Endothelial cell of umbilical vein (primary cell): ENCODE measurements around the gene COA3. TPM values are rescaled to one million over a fixed set of nuclear protein-coding genes. Genes with fewer than 3 reads are reported as not detected.

Experiments
- BruUV-seq: library from RNA; stranded (reverse); fragments of 400-500 nt; replicated peaks from 2 replicates; lab custom pipeline; 2021; lab: Mats Ljungman, UMichigan
- CTCF ChIA-PET: fragments of 300-600, 350-600 bp; sonication (Branson Sonifier 250); formaldehyde crosslinking; loops from one replicate; lab custom pipeline; 2021; ENCODE audit warnings: antibody characterized with exemption, inconsistent platforms; lab: Charles Lee
- POLR2A ChIA-PET: fragments of 300-600, 350-600 bp; sonication (Branson Sonifier 250); formaldehyde crosslinking; loops from one replicate; lab custom pipeline; 2021; ENCODE audit warnings: antibody characterized with exemption, inconsistent platforms; lab: Charles Lee
- DNase-seq: peaks from one replicate; pipeline ENCODE4 v3.0.0-alpha.2; 2011; ENCODE audit warnings: low read depth, low spot score
- FAIRE-seq: peaks from 2 replicates; lab custom pipeline; 2011; peaks lifted over from hg19 to GRCh38; lab: Jason Lieb, UNC
- H2AFZ ChIP-seq: 2 replicates; pipeline ENCODE4 v1.6.0; 2012; ENCODE audit warnings: low read depth, low read length, control low read depth, inconsistent platforms
- H3K27ac ChIP-seq: 2 replicates; pipeline ENCODE4 v1.5.1; 2011; ENCODE audit warnings: low read depth, mild to moderate bottlenecking, control low read depth, low read length, moderate library complexity; ENCODE audit not compliant: insufficient read depth
- H3K27me3 ChIP-seq, 2 experiments: 2 replicates each; pipeline versions ENCODE4 v1.6.0 to v1.6.1; 2011; ENCODE audit warnings: low read length in 2 of 2, mixed read lengths in 1 of 2; ENCODE audit not compliant: control insufficient read depth in 2 of 2, insufficient read depth in 2 of 2
- H3K36me3 ChIP-seq, 2 experiments: 2 replicates in 1 of 2; 3 replicates in 1 of 2; pipeline ENCODE4 v1.5.1; 2011; ENCODE audit warnings: low read length in 2 of 2, mild to moderate bottlenecking in 1 of 2, moderate library complexity in 1 of 2; ENCODE audit not compliant: control insufficient read depth in 2 of 2, insufficient read depth in 2 of 2; ENCODE audit errors: extremely low read depth in 1 of 2
- H3K4me1 ChIP-seq: 3 replicates; pipeline ENCODE4 v1.5.1; 2011; ENCODE audit warnings: mild to moderate bottlenecking, low read length; ENCODE audit not compliant: control insufficient read depth, insufficient read depth; ENCODE audit errors: extremely low read depth
- H3K4me2 ChIP-seq: 2 replicates; pipeline ENCODE4 v1.6.1; 2011; ENCODE audit warnings: low read length, control low read depth, mixed read lengths; ENCODE audit not compliant: insufficient read depth
- H3K4me3 ChIP-seq, 3 experiments: fragments of 200-600 bp in 1 of 3; sonication (generic), shearing (Covaris generic) in 1 of 3; replicated peaks in 1 of 3; 2 replicates each; pipeline ENCODE4 v1.5.1; 2011 to 2016; ENCODE audit warnings: control low read depth in 3 of 3, low read length in 3 of 3, mild to moderate bottlenecking in 2 of 3, inconsistent platforms in 1 of 3, low read depth in 1 of 3, moderate library complexity in 1 of 3; ENCODE audit not compliant: insufficient read depth in 1 of 3
- H3K79me2 ChIP-seq: 2 replicates; pipeline ENCODE4 v1.6.0; 2012; ENCODE audit warnings: low read length, inconsistent platforms; ENCODE audit not compliant: control insufficient read depth, insufficient read depth
- H3K9ac ChIP-seq: replicated peaks from 2 replicates; pipeline ENCODE3; 2011; ENCODE audit warnings: low read length, control low read depth; ENCODE audit not compliant: insufficient read depth; ENCODE audit errors: extremely low read depth
- H3K9me1 ChIP-seq: replicated peaks from 3 replicates; pipeline ENCODE4 v1.6.0; 2011; ENCODE audit warnings: mild to moderate bottlenecking, low read length; ENCODE audit not compliant: control insufficient read depth, insufficient read depth; ENCODE audit errors: extremely low read depth
- H3K9me3 ChIP-seq: replicated peaks from 2 replicates; pipeline ENCODE4 v1.5.1; 2012; ENCODE audit warnings: low read length, inconsistent platforms; ENCODE audit not compliant: control insufficient read depth, insufficient read depth
- H4K20me1 ChIP-seq: replicated peaks from 2 replicates; pipeline ENCODE3; 2011; ENCODE audit warnings: mild to moderate bottlenecking, low read length; ENCODE audit not compliant: control insufficient read depth, insufficient read depth; ENCODE audit errors: extremely low read depth
- EZH2 ChIP-seq: IDR thresholded peaks from 2 replicates; pipeline ENCODE4 v1.6.1; 2012; ENCODE audit warnings: borderline replicate concordance, low read depth, mild to moderate bottlenecking, moderate library complexity, low read length, inconsistent platforms; ENCODE audit not compliant: severe bottlenecking
- FOS ChIP-seq: IDR thresholded peaks from 2 replicates; pipeline ENCODE4 v1.6.1; 2011; ENCODE audit warnings: mild to moderate bottlenecking, low read length, moderate library complexity, borderline replicate concordance; ENCODE audit not compliant: insufficient read depth
- GATA2 ChIP-seq: IDR thresholded peaks from 2 replicates; pipeline ENCODE4 v1.7.0; 2011; ENCODE audit warnings: low read depth, mild to moderate bottlenecking, moderate library complexity, mixed read lengths, low read length; ENCODE audit not compliant: insufficient read length, insufficient read depth
- JUN ChIP-seq: IDR thresholded peaks from 2 replicates; pipeline ENCODE4 v1.6.1; 2011; ENCODE audit warnings: borderline replicate concordance, low read depth; ENCODE audit not compliant: insufficient read length, insufficient read depth
- MYC ChIP-seq: IDR thresholded peaks from one replicate; pipeline ENCODE4 v1.6.1; 2011; ENCODE audit warnings: mild to moderate bottlenecking, low read depth, low read length
- POLR2A ChIP-seq: IDR thresholded peaks from 2 replicates; pipeline ENCODE4 v1.6.1; 2012; ENCODE audit warnings: low read depth, mild to moderate bottlenecking, control low read depth, low read length
- POLR2AphosphoS5 ChIP-seq: IDR thresholded peaks from 2 replicates; pipeline ENCODE4 v1.6.1; 2012; ENCODE audit warnings: low read depth, mild to moderate bottlenecking, control low read depth, low read length, moderate library complexity; ENCODE audit not compliant: insufficient read depth
- dilution Hi-C: fragments of 300-500 bp; cut with MboI; formaldehyde crosslinking; loops from one replicate; pipeline ENCODE4 v1.15.0; 2019; ENCODE audit warnings: low sequenced_read_pairs; ENCODE audit not compliant: extremely low pct_ligation_motif_present
- intact Hi-C: fragments of 100-400 bp; cut with micrococcal nuclease; formaldehyde crosslinking; loops from one replicate; pipeline ENCODE4 v1.10.0; 2022
- polyA plus RNA-seq, 4 experiments: library from polyadenylated mRNA; depleted of rRNA in 3 of 4; stranded (reverse) in 3 of 4; unstranded in 1 of 4; fragments of >200 nt; gene quantifications; 2 replicates each; pipeline versions ENCODE4 v1.2.1 to v1.2.3, GENCODE V29; 2011 to 2012; ENCODE audit warnings: missing spikeins in 1 of 4
- total RNA-seq: library from RNA; stranded (reverse); gene quantifications from 2 replicates; pipeline ENCODE4 v1.2.3, GENCODE V29; 2021
- TF ChIP-seq, protein P1 (sequence below): IDR thresholded peaks from 2 replicates; pipeline ENCODE4 v1.6.1; 2011; ENCODE audit not compliant: insufficient read depth, insufficient read length
- TF ChIP-seq, protein P2 (sequence below), 2 donors: IDR thresholded peaks; 1 replicate in 1 of 2; 2 replicates in 1 of 2; pipeline ENCODE4 v1.5.1; 2011; ENCODE audit warnings: low read length in 2 of 2, mild to moderate bottlenecking in 2 of 2, moderate library complexity in 2 of 2, control low read depth in 1 of 2, inconsistent platforms in 1 of 2, low read depth in 1 of 2; ENCODE audit not compliant: insufficient read depth in 1 of 2; ENCODE audit errors: extremely low read depth in 1 of 2

Gene COA3
- total and polyA plus RNA-seq, 2 donors (not counting 3 experiments of a cell fraction or from before 2014, with no cell fraction given) = 56.6 to 126 TPM

DNA sequence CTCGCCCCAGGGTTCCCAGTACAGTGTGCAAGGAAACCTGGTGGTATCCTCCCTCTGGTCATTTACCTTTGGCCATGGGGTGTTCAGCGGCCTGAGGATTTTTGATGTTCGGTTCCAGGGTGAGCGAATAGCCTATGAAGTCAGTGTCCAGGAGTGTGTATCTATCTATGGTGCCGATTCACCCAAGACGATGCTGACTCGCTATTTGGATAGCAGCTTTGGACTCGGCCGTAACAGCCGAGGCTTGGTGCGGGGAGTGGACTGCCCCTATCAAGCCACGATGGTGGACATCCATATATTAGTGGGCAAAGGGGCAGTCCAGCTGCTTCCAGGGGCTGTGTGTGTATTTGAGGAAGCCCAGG, 47.0 kb upstream of the COA3 start:
- dilution Hi-C loops = no loop called here
- Histone ChIP-seq H2AFZ (no peak overlapping the region), H3K27me3 (peaks cover 0 to 3% of the 10 kb centered on the region in 2 experiments), H3K27ac (no peak overlapping the region), H3K9me3 (no peaks in the 10 kb centered on the region), H4K20me1 (peaks cover 2% of the 10 kb centered on the region), H3K9me1 (no peaks in the 10 kb centered on the region), H3K9ac (no peak overlapping the region), H3K4me3 (no peak overlapping the region), H3K4me2 (no peak overlapping the region), H3K79me2 (no peaks in the 10 kb centered on the region), H3K4me1 (no peaks in the 10 kb centered on the region), H3K36me3 (peaks cover 15 to 34% of the 10 kb centered on the region in 2 experiments)
- ChIA-PET POLR2A (interaction anchor here (0.6 kb wide), 1 partner anchor 84 kb away, joined by 3 read pairs; no protein-coding TSS in a partner anchor), CTCF (interaction anchor here (0.6 to 8.9 kb wide), 5 partner anchors 9 to 267 kb away, joined by 3 to 132 read pairs (median 4); partner anchors contain the start of gene RPL27)
- intact Hi-C loops = no loop called here
- no peak for DNase-seq
- no peak for FAIRE-seq
- TF ChIP-seq POLR2AphosphoS5 = no peak
- TF ChIP-seq POLR2A = no peak
- no peak for TF ChIP-seq MYC
- no peak for TF ChIP-seq FOS
- no peak for TF ChIP-seq GATA2
- TF ChIP-seq, protein P1, sequence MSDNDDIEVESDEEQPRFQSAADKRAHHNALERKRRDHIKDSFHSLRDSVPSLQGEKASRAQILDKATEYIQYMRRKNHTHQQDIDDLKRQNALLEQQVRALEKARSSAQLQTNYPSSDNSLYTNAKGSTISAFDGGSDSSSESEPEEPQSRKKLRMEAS = no peak
- TF ChIP-seq, protein P2, sequence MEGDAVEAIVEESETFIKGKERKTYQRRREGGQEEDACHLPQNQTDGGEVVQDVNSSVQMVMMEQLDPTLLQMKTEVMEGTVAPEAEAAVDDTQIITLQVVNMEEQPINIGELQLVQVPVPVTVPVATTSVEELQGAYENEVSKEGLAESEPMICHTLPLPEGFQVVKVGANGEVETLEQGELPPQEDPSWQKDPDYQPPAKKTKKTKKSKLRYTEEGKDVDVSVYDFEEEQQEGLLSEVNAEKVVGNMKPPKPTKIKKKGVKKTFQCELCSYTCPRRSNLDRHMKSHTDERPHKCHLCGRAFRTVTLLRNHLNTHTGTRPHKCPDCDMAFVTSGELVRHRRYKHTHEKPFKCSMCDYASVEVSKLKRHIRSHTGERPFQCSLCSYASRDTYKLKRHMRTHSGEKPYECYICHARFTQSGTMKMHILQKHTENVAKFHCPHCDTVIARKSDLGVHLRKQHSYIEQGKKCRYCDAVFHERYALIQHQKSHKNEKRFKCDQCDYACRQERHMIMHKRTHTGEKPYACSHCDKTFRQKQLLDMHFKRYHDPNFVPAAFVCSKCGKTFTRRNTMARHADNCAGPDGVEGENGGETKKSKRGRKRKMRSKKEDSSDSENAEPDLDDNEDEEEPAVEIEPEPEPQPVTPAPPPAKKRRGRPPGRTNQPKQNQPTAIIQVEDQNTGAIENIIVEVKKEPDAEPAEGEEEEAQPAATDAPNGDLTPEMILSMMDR (IDR thresholded peaks at IDR 0.05; ENCODE audit: extremely low read depth in 1 of 2, insufficient read depth in 1 of 2, low read depth in 1 of 2, low read length in 2 of 2) = no peak
- no peak for TF ChIP-seq EZH2
- no peak for TF ChIP-seq JUN
- BruUV-seq = no TSS peak
